ENCODE results near the gene EVA1C. TPM values are rescaled to one million over a fixed set of nuclear protein-coding genes. Genes with fewer than 3 reads are reported as not detected.
A peak's percentile ranks its signal among the peaks of the same experiment; 100 is the strongest.

EVA1C gene
- 10 to 100 TPM; 45.7 to 48.6 TPM for total RNA-seq

GRCh38 chr21:32412162-32413014 is at the start of gene EVA1C:
Gene EVA1C, plus strand, starts transcription at chr21:32412706. Its CDS starts 148 bp downstream, at chr21:32412854.
- DNase-seq (ENCODE audit: low spot score) = peak; percentile 64
- no peaks in the 10 kb centered on the region for H3K36me3 ChIP-seq
- under 1% methylated on average over 66 of the region's 104 CpGs for WGBS
- H3K27ac ChIP-seq = peak within 1 kb of the TSS; percentile 98
- H3K4me1 ChIP-seq (replicated peaks) = peaks cover 15% of the 10 kb centered on the region
- H3K4me3 ChIP-seq = peak within 1 kb of the TSS; percentile 62 to 75
- no peaks in the 10 kb centered on the region for H3K9me3 ChIP-seq
- H3K27me3 ChIP-seq (replicated peaks; ENCODE audit: insufficient read depth) = no peaks in the 10 kb centered on the region
- TF ChIP-seq POLR2A (IDR thresholded peaks at IDR 0.05) (peak; percentile 51), POLR2AphosphoS5 (IDR thresholded peaks at IDR 0.05) (no peak)
- TF ChIP-seq, protein P1, sequence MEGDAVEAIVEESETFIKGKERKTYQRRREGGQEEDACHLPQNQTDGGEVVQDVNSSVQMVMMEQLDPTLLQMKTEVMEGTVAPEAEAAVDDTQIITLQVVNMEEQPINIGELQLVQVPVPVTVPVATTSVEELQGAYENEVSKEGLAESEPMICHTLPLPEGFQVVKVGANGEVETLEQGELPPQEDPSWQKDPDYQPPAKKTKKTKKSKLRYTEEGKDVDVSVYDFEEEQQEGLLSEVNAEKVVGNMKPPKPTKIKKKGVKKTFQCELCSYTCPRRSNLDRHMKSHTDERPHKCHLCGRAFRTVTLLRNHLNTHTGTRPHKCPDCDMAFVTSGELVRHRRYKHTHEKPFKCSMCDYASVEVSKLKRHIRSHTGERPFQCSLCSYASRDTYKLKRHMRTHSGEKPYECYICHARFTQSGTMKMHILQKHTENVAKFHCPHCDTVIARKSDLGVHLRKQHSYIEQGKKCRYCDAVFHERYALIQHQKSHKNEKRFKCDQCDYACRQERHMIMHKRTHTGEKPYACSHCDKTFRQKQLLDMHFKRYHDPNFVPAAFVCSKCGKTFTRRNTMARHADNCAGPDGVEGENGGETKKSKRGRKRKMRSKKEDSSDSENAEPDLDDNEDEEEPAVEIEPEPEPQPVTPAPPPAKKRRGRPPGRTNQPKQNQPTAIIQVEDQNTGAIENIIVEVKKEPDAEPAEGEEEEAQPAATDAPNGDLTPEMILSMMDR (IDR thresholded peaks at IDR 0.05) = peak; percentile 14 to 73 (median 44)
- intact Hi-C loops (cut with DNase I) = loop anchor here (2.0 to 5.0 kb wide), 3 partner anchors 50 to 155 kb away; no protein-coding TSS in a partner anchor

- peak; percentile 60 for TF ChIP-seq POLR2AphosphoS5 (IDR thresholded peaks at IDR 0.05)
- TF ChIP-seq POLR2A (IDR thresholded peaks at IDR 0.05) = peak; percentile 18
- TF ChIP-seq, protein P1 (IDR thresholded peaks at IDR 0.05) = no peak
- no peak overlapping the region for H3K4me3 ChIP-seq
- H3K4me1 ChIP-seq (replicated peaks) = peaks cover 31% of the 10 kb centered on the region
- intact Hi-C loops (cut with DNase I) = no loop called here
- peaks cover 3 to 7% of the 10 kb centered on the region in 2 donors for H3K36me3 ChIP-seq
- H3K9me3 ChIP-seq = no peaks in the 10 kb centered on the region
- H3K27me3 ChIP-seq (replicated peaks; ENCODE audit: insufficient read depth) = no peaks in the 10 kb centered on the region
- H3K27ac ChIP-seq = peak overlapping the region; percentile 85 to 91
- 15% methylated on average over 7 of the region's 7 CpGs for WGBS
- peak; percentile 70 for DNase-seq (ENCODE audit: low spot score)
These were observed 48.1 kb upstream of the EVA1C start for GRCh38 chr21:32364387-32364786.

DNA sequence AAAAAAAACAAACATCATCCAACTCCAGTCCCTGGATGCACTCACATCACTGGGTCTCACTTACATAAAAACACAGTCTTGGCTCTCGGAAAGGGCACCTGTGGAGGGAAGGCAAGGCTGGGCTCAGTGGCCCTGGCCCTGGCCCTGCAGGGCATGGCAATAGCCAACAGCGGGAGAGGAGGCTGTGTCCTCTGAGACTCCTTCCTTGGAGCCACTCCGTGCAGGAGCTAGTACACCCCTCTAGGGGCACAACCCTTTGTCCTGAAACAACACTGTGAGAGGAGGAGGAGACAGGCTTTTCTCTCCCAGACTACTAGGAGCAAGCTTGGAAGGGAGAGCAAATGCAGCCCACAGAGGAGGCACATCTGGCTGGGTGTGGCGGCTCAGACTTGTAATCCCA is 47.7 kb upstream of the EVA1C start:
- H3K27ac ChIP-seq = peak overlapping the region; percentile 85 to 91
- peaks cover 33% of the 10 kb centered on the region for H3K4me1 ChIP-seq (replicated peaks)
- H3K4me3 ChIP-seq = no peak overlapping the region
- intact Hi-C loops (cut with DNase I) = no loop called here
- 58% methylated on average over 4 of the region's 4 CpGs for WGBS
- no peaks in the 10 kb centered on the region for H3K9me3 ChIP-seq
- TF ChIP-seq POLR2A (IDR thresholded peaks at IDR 0.05) = no peak
- no peak for TF ChIP-seq POLR2AphosphoS5 (IDR thresholded peaks at IDR 0.05)
- TF ChIP-seq, protein P1 (IDR thresholded peaks at IDR 0.05) = peak in 1 of 4 experiments; percentile 11
- no peak for DNase-seq (ENCODE audit: low spot score)
- peaks cover 3 to 7% of the 10 kb centered on the region in 2 donors for H3K36me3 ChIP-seq
- H3K27me3 ChIP-seq (replicated peaks; ENCODE audit: insufficient read depth) = no peaks in the 10 kb centered on the region

- H3K27ac ChIP-seq = peak overlapping the region; percentile 85 to 91
- peaks cover 3 to 7% of the 10 kb centered on the region in 2 donors for H3K36me3 ChIP-seq
- WGBS = 85% methylated on average over 4 of the region's 4 CpGs
- intact Hi-C loops (cut with DNase I) = no loop called here
- no peak for TF ChIP-seq POLR2A (IDR thresholded peaks at IDR 0.05)
- TF ChIP-seq, protein P1 (IDR thresholded peaks at IDR 0.05) = no peak
- no peak for TF ChIP-seq POLR2AphosphoS5 (IDR thresholded peaks at IDR 0.05)
- H3K4me1 ChIP-seq (replicated peaks) = peaks cover 26% of the 10 kb centered on the region
- H3K27me3 ChIP-seq (replicated peaks; ENCODE audit: insufficient read depth) = no peaks in the 10 kb centered on the region
- no peak overlapping the region for H3K4me3 ChIP-seq
- no peaks in the 10 kb centered on the region for H3K9me3 ChIP-seq
- DNase-seq (ENCODE audit: low spot score) = no peak
These were observed 46.3 kb upstream of the EVA1C start for GRCh38 chr21:32366191-32366590.
